Mesendoderm (in vitro differentiated cells): ENCODE data around the gene TTC39B.

Experiments used
- DNase-seq: peaks from one replicate; pipeline ENCODE4 v3.0.0; 2013
- H2AK5ac ChIP-seq: 2 replicates; pipeline ENCODE4 v1.6.1; 2013; ENCODE audit warnings: low read length, inconsistent platforms
- H2BK120ac ChIP-seq: 2 replicates; pipeline ENCODE4 v1.6.1; 2013; ENCODE audit warnings: low read depth, mild to moderate bottlenecking, low read length, moderate library complexity, mixed read lengths
- H2BK15ac ChIP-seq: replicated peaks from 2 replicates; pipeline ENCODE4 v1.6.1; 2013; ENCODE audit warnings: low read depth, mild to moderate bottlenecking, moderate library complexity
- H2BK5ac ChIP-seq: 2 replicates; pipeline ENCODE4 v1.6.1; 2013; ENCODE audit warnings: low read length, inconsistent platforms
- H3K18ac ChIP-seq: 2 replicates; pipeline ENCODE4 v1.6.1; 2013; ENCODE audit warnings: mild to moderate bottlenecking, low read length, mixed read lengths
- H3K23ac ChIP-seq: one replicate; pipeline ENCODE4 v1.6.1; 2013; ENCODE audit warnings: low read length
- H3K27ac ChIP-seq: 2 replicates; pipeline ENCODE4 v1.5.1; 2013; ENCODE audit warnings: low read depth, mild to moderate bottlenecking, inconsistent platforms, low read length, moderate library complexity
- H3K27me3 ChIP-seq: 2 replicates; pipeline ENCODE4 v1.6.1; 2013; ENCODE audit warnings: low read length, control low read depth, mild to moderate bottlenecking, inconsistent platforms; ENCODE audit not compliant: insufficient read depth, poor library complexity
- H3K36me3 ChIP-seq: 2 replicates; pipeline ENCODE4 v1.6.1; 2013; ENCODE audit warnings: low read length, inconsistent platforms; ENCODE audit not compliant: control insufficient read depth, insufficient read depth
- H3K4ac ChIP-seq: one replicate; pipeline ENCODE4 v1.6.1; 2013; ENCODE audit warnings: low read depth, mild to moderate bottlenecking, low read length, moderate library complexity
- H3K4me1 ChIP-seq: 2 replicates; pipeline ENCODE4 v1.6.1; 2013; ENCODE audit warnings: low read depth, low read length, inconsistent platforms; ENCODE audit not compliant: control insufficient read depth
- H3K4me2 ChIP-seq: 2 replicates; pipeline ENCODE4 v1.6.1; 2013; ENCODE audit warnings: low read length
- H3K4me3 ChIP-seq: 2 replicates; pipeline ENCODE4 v1.5.1; 2013; ENCODE audit warnings: mild to moderate bottlenecking, low read length
- H3K56ac ChIP-seq: one replicate; pipeline ENCODE4 v1.6.1; 2013; ENCODE audit warnings: low read length
- H3K79me1 ChIP-seq: 2 replicates; pipeline ENCODE4 v1.6.1; 2013; ENCODE audit warnings: low read length, inconsistent platforms
- H3K79me2 ChIP-seq: 2 replicates; pipeline ENCODE4 v1.6.1; 2013; ENCODE audit warnings: mild to moderate bottlenecking, low read length; ENCODE audit not compliant: control insufficient read depth, insufficient read depth
- H3K9ac ChIP-seq: 2 replicates; pipeline ENCODE4 v1.6.1; 2013; ENCODE audit warnings: low read length, inconsistent platforms
- H4K5ac ChIP-seq: one replicate; pipeline ENCODE4 v1.6.1; 2013; ENCODE audit warnings: low read length
- H4K8ac ChIP-seq: one replicate; pipeline ENCODE4 v1.6.1; 2013; ENCODE audit warnings: low read depth, mild to moderate bottlenecking, control low read depth, low read length, moderate library complexity
- WGBS: extraction: QIAGEN DNeasy Blood & Tissue Kit; methylation state at CpG from one replicate; pipeline ENCODE4 v1.1.7; 2013; ENCODE audit warnings: low lambda C conversion rate, missing lambda C conversion rate; ENCODE audit not compliant: insufficient coverage; ENCODE audit errors: extremely low coverage; 5-methylcytosine and 5-hydroxymethylcytosine counted together

TTC39B gene

GRCh38 chr9:15310107-15310850 is 3.3 kb upstream of the TTC39B start:
- no CpG with 5 or more reads among the region's 6 CpGs for WGBS

GRCh38 chr9:15308511-15308910 is 1.5 kb upstream of the TTC39B start:
- Histone ChIP-seq H3K36me3 (no peaks in the 10 kb centered on the region), H4K8ac (no peak overlapping the region), H3K79me1 (no peaks in the 10 kb centered on the region), H3K79me2 (peaks cover 8% of the 10 kb centered on the region), H3K9ac (no peak overlapping the region), H3K4me2 (no peak overlapping the region), H3K18ac (no peak overlapping the region), H3K4me1 (peaks cover 2% of the 10 kb centered on the region), H4K5ac (no peak overlapping the region), H3K23ac (no peak overlapping the region), H3K4me3 (no peak overlapping the region), H3K27me3 (no peaks in the 10 kb centered on the region), H3K56ac (no peak overlapping the region), H2BK5ac (no peak overlapping the region), H3K4ac (no peak overlapping the region), H2AK5ac (no peak overlapping the region), H3K27ac (no peak overlapping the region), H2BK15ac (peak overlapping the region; percentile 57), H2BK120ac (no peak overlapping the region)
- no peak for DNase-seq
- no CpG with 5 or more reads among the region's 1 CpG for WGBS

More at GRCh38 chr9:15310107-15310850, 3.3 kb upstream of the TTC39B start:
- Histone ChIP-seq H3K27me3 (no peaks in the 10 kb centered on the region), H4K8ac (no peak overlapping the region), H3K27ac (no peak overlapping the region), H3K9ac (no peak overlapping the region), H3K23ac (no peak overlapping the region), H2BK5ac (no peak overlapping the region), H3K4me1 (no peaks in the 10 kb centered on the region), H2AK5ac (no peak overlapping the region), H3K4me2 (no peak overlapping the region), H3K36me3 (no peaks in the 10 kb centered on the region), H2BK120ac (no peak overlapping the region), H3K4ac (no peak overlapping the region), H3K4me3 (no peak overlapping the region), H3K56ac (no peak overlapping the region), H3K18ac (no peak overlapping the region), H3K79me1 (no peaks in the 10 kb centered on the region), H4K5ac (no peak overlapping the region), H2BK15ac (no peak overlapping the region), H3K79me2 (peaks cover 2% of the 10 kb centered on the region)
- DNase-seq = no peak

GRCh38 chr9:15307523-15307841 is 466 bp upstream of the TTC39B start:
- Histone ChIP-seq H2BK15ac (no peak overlapping the region), H2AK5ac (no peak overlapping the region), H3K23ac (no peak overlapping the region), H4K8ac (no peak overlapping the region), H3K4me1 (peaks cover 2% of the 10 kb centered on the region), H3K9ac (peak overlapping the region; percentile 69), H3K79me1 (no peaks in the 10 kb centered on the region), H2BK5ac (peak overlapping the region; percentile 43), H3K79me2 (peaks cover 8% of the 10 kb centered on the region), H3K18ac (no peak overlapping the region), H3K36me3 (no peaks in the 10 kb centered on the region), H3K56ac (peak overlapping the region; percentile 81), H3K4me3 (no peak overlapping the region), H3K4ac (no peak overlapping the region), H2BK120ac (no peak overlapping the region), H4K5ac (no peak overlapping the region), H3K27me3 (no peaks in the 10 kb centered on the region), H3K4me2 (peak overlapping the region; percentile 60), H3K27ac (no peak overlapping the region)
- no CpG with 5 or more reads among the region's 12 CpGs for WGBS
- no peak for DNase-seq

- H3K79me1 ChIP-seq = no peaks in the 10 kb centered on the region
- peaks cover 9% of the 10 kb centered on the region for H3K79me2 ChIP-seq
- no peak overlapping the region for H2AK5ac ChIP-seq
- H3K4me2 ChIP-seq = peak overlapping the region; percentile 54
- peak overlapping the region; percentile 64 for H3K18ac ChIP-seq
- H3K36me3 ChIP-seq = no peaks in the 10 kb centered on the region
- H3K4me3 ChIP-seq = peak overlapping the region; percentile 51
- H3K56ac ChIP-seq = peak overlapping the region; percentile 93
- peak overlapping the region; percentile 75 for H3K9ac ChIP-seq
- H3K23ac ChIP-seq = no peak overlapping the region
- no peaks in the 10 kb centered on the region for H3K27me3 ChIP-seq
- no peak overlapping the region for H4K5ac ChIP-seq
- H2BK120ac ChIP-seq = no peak overlapping the region
- WGBS = no CpG with 5 or more reads among the region's 32 CpGs
- no peak overlapping the region for H2BK15ac ChIP-seq
- peak; percentile 84 for DNase-seq
- H3K27ac ChIP-seq = peak overlapping the region; percentile 83
- H3K4ac ChIP-seq = peak overlapping the region; percentile 26
- H3K4me1 ChIP-seq = peaks cover 2% of the 10 kb centered on the region
- H2BK5ac ChIP-seq = peak overlapping the region; percentile 14
- H4K8ac ChIP-seq = peak overlapping the region; percentile 2
These were observed 804 bp downstream of the TTC39B start for GRCh38 chr9:15306068-15306756.

GRCh38 chr9:15305470-15305869 is 1.5 kb downstream of the TTC39B start:
- H2BK120ac ChIP-seq = no peak overlapping the region

More at GRCh38 chr9:15305470-15305869, 1.5 kb downstream of the TTC39B start:
- H2BK15ac ChIP-seq = no peak overlapping the region
- no peak overlapping the region for H3K23ac ChIP-seq
- H3K18ac ChIP-seq = peak overlapping the region; percentile 64
- peak overlapping the region; percentile 93 for H3K56ac ChIP-seq
- no peaks in the 10 kb centered on the region for H3K27me3 ChIP-seq
- H3K4me3 ChIP-seq = peak overlapping the region; percentile 51
- H2AK5ac ChIP-seq = no peak overlapping the region
- peak overlapping the region; percentile 75 for H3K9ac ChIP-seq
- H4K5ac ChIP-seq = no peak overlapping the region
- no peak overlapping the region for H2BK5ac ChIP-seq
- no peak overlapping the region for H4K8ac ChIP-seq
- no peak for DNase-seq
- H3K27ac ChIP-seq = peak overlapping the region; percentile 14
- H3K79me2 ChIP-seq = peaks cover 13% of the 10 kb centered on the region
- peaks cover 2% of the 10 kb centered on the region for H3K4me1 ChIP-seq
- H3K36me3 ChIP-seq = no peaks in the 10 kb centered on the region
- WGBS = no CpG with 5 or more reads among the region's 4 CpGs
- peaks cover 3% of the 10 kb centered on the region for H3K79me1 ChIP-seq
- peak overlapping the region; percentile 10 for H3K4ac ChIP-seq
- peak overlapping the region; percentile 54 for H3K4me2 ChIP-seq
